Endodermal cell (in vitro differentiated cells): ENCODE results near the gene KITLG. TPM values are rescaled to one million over a fixed set of nuclear protein-coding genes. Genes with fewer than 3 reads are reported as not detected.

ENCODE experiments used
- DNase-seq: peaks from one replicate; pipeline ENCODE4 v3.0.0-alpha.2; 2017
- H3K27ac ChIP-seq: 2 replicates; pipeline ENCODE4 v1.5.1; 2013; ENCODE audit warnings: mild to moderate bottlenecking, low read depth, low read length, moderate library complexity
- H3K27me3 ChIP-seq: 2 replicates; pipeline ENCODE4 v1.6.1; 2013; ENCODE audit warnings: mild to moderate bottlenecking, low read length, moderate library complexity; ENCODE audit not compliant: insufficient read depth, control insufficient read depth, poor library complexity, severe bottlenecking
- H3K36me3 ChIP-seq: 2 replicates; pipeline ENCODE4 v1.7.0; 2013; ENCODE audit warnings: mild to moderate bottlenecking, low read length, moderate library complexity; ENCODE audit not compliant: control insufficient read depth, insufficient read depth
- H3K4me1 ChIP-seq: one replicate; pipeline ENCODE4 v1.7.0; 2013; ENCODE audit warnings: low read length; ENCODE audit not compliant: control insufficient read depth, insufficient read depth
- H3K4me3 ChIP-seq: 2 replicates; pipeline ENCODE4 v1.5.1; 2013; ENCODE audit warnings: mild to moderate bottlenecking, low read length, moderate library complexity
- H3K9ac ChIP-seq: 2 replicates; pipeline ENCODE4 v1.6.1; 2013; ENCODE audit warnings: mild to moderate bottlenecking, low read length, moderate library complexity; ENCODE audit not compliant: poor library complexity, severe bottlenecking; ENCODE audit errors: extremely low read depth
- H3K9me3 ChIP-seq: 2 replicates; pipeline ENCODE4 v1.6.1; 2013; ENCODE audit warnings: mild to moderate bottlenecking, low read length, moderate library complexity; ENCODE audit not compliant: control insufficient read depth
- H3K27ac Mint-ChIP-seq: 2 replicates; pipeline ENCODE4 v1.8.0; 2020; ENCODE audit warnings: mixed read lengths
- H3K27me3 Mint-ChIP-seq: 2 replicates; pipeline ENCODE4 v1.8.0; 2021; ENCODE audit warnings: mild to moderate bottlenecking, mixed read lengths; ENCODE audit not compliant: insufficient read depth
- H3K36me3 Mint-ChIP-seq: 2 replicates; pipeline ENCODE4 v1.8.0; 2020; ENCODE audit warnings: low read depth, mixed read lengths
- H3K4me1 Mint-ChIP-seq: 2 replicates; pipeline ENCODE4 v1.8.0; 2020; ENCODE audit warnings: mixed read lengths
- H3K4me3 Mint-ChIP-seq: 2 replicates; pipeline ENCODE4 v1.8.0; 2020; ENCODE audit warnings: mild to moderate bottlenecking, moderate library complexity, mixed read lengths
- H3K9me3 Mint-ChIP-seq: 2 replicates; pipeline ENCODE4 v1.8.0; 2020; ENCODE audit warnings: mild to moderate bottlenecking, mixed read lengths
- WGBS, 2 experiments: methylation state at CpG; one replicate each; pipeline versions ENCODE4 v1.1.5 to v1.1.7; 2013; ENCODE audit warnings: missing lambda C conversion rate in 2 of 2, mixed read lengths in 1 of 2; ENCODE audit not compliant: insufficient coverage in 1 of 2, insufficient read length in 1 of 2; 5-methylcytosine and 5-hydroxymethylcytosine counted together
- total RNA-seq, 2 donors: library from RNA; stranded (reverse); fragmentation: NEBNext Ultra II Directional in 1 of 2; extraction: Animal tissue kit (Norgen Biotek cat#: 25700) in 1 of 2; gene quantifications; 2 replicates in 1 of 2; 3 replicates in 1 of 2; pipeline ENCODE4 v1.2.1, GENCODE V29; 2021
- TF ChIP-seq, protein P1 (sequence below): fragments of 200-600 bp; sonication (generic); conservative IDR thresholded peaks from 2 replicates; pipeline ENCODE4 v1.5.0; 2021; ENCODE audit warnings: antibody characterized with exemption, mild to moderate bottlenecking

The KITLG gene
- total RNA-seq, 2 donors from 2014 or later, result 7.0 to 14.3 TPM

DNA sequence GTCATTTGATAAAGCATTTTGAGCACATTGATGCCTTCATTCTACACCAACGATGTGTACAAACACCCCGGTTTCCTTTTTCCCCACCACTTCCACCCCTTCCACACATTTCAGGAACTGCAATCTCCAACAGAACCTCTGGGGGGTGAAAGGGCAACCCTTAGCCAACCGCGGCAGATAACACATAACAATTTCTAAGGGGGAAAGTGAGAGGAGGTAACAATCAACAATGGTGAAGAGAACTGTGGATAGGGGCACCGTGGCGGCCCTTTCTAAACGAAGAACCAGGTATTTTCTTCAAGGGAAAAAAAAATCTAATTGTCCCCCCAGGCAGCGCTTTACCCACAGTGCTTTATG is 1.1 kb downstream of the KITLG start:
- TF ChIP-seq, protein P1, sequence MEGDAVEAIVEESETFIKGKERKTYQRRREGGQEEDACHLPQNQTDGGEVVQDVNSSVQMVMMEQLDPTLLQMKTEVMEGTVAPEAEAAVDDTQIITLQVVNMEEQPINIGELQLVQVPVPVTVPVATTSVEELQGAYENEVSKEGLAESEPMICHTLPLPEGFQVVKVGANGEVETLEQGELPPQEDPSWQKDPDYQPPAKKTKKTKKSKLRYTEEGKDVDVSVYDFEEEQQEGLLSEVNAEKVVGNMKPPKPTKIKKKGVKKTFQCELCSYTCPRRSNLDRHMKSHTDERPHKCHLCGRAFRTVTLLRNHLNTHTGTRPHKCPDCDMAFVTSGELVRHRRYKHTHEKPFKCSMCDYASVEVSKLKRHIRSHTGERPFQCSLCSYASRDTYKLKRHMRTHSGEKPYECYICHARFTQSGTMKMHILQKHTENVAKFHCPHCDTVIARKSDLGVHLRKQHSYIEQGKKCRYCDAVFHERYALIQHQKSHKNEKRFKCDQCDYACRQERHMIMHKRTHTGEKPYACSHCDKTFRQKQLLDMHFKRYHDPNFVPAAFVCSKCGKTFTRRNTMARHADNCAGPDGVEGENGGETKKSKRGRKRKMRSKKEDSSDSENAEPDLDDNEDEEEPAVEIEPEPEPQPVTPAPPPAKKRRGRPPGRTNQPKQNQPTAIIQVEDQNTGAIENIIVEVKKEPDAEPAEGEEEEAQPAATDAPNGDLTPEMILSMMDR, result peak; percentile 72

DNA sequence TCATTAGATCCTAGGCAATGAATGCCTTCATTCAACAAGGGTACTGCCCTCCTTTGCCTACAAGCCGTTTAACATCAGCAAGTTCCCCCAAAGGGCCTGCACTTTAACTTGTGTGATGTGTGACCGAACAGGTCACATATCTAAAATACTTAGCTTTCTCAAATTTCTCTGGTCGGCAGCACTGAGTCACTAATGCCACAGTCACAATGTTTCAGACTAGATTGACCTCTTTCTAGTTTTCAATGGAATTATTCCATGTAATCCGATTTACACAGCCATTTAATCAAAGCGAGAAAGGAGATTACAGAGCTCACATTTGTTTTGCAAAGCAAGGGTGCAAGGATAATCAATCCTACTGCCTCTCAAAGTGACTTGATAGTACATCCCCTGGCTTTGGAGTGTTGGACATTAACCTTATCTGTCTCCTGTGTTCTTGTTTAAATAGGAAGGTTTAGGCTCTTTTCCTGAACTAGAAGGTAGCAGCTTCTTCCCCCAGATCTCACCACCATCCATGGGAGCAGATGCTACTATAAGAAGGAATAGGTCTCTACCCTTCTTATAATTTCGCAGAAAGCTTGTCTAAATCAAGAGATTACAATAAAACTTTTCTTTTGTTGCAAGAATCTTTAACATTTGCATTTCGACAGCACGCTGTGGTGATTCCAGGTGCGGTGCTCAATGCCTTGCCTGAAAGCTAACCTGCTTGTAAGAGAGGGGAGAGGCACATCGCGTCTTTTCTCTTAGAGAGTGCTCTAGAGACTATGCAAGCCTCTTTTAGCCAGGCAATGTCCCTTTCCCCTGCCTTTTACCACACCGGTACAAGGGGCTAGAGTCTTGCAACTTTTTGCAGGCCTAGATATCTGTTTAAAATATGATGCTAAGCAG is 1.8 kb downstream of the KITLG start:
- H3K27ac ChIP-seq, result no peak overlapping the region
- H3K9me3 ChIP-seq, result no peaks in the 10 kb centered on the region
- WGBS, 2 experiments, result 9 to 14% methylated on average over 11 to 12 of the region's 12 CpGs
- TF ChIP-seq, protein P1, result no peak
- H3K36me3 ChIP-seq, result no peaks in the 10 kb centered on the region
- H3K27me3 ChIP-seq, result peaks cover 78% of the 10 kb centered on the region
- no peak overlapping the region for H3K27ac Mint-ChIP-seq
- H3K9me3 Mint-ChIP-seq, result no peaks in the 10 kb centered on the region
- peaks cover 5% of the 10 kb centered on the region for H3K4me1 ChIP-seq
- no peaks in the 10 kb centered on the region for H3K36me3 Mint-ChIP-seq
- H3K9ac ChIP-seq, result no peak overlapping the region
- H3K4me3 ChIP-seq, result peak overlapping the region; percentile 81
- peak; percentile 77 for DNase-seq
- H3K4me1 Mint-ChIP-seq, result peaks cover 36% of the 10 kb centered on the region
- peaks cover 62% of the 10 kb centered on the region for H3K27me3 Mint-ChIP-seq
- H3K4me3 Mint-ChIP-seq, result peak overlapping the region; percentile 84

More for the DNA sequence above, 1.1 kb downstream of the KITLG start:
- no peaks in the 10 kb centered on the region for H3K9me3 Mint-ChIP-seq
- Histone ChIP-seq H3K27ac (no peak overlapping the region), H3K9ac (no peak overlapping the region), H3K36me3 (no peaks in the 10 kb centered on the region), H3K4me1 (peaks cover 5% of the 10 kb centered on the region), H3K27me3 (peaks cover 72% of the 10 kb centered on the region), H3K4me3 (peak overlapping the region; percentile 81), H3K9me3 (no peaks in the 10 kb centered on the region)
- peak overlapping the region; percentile 84 for H3K4me3 Mint-ChIP-seq
- peak; percentile 85 for DNase-seq
- no peaks in the 10 kb centered on the region for H3K36me3 Mint-ChIP-seq
- 0% methylated on average over 2 to 8 of the region's 8 CpGs for WGBS, 2 experiments
- H3K27ac Mint-ChIP-seq, result no peak overlapping the region
- H3K27me3 Mint-ChIP-seq, result peaks cover 60% of the 10 kb centered on the region
- peaks cover 32% of the 10 kb centered on the region for H3K4me1 Mint-ChIP-seq

DNA sequence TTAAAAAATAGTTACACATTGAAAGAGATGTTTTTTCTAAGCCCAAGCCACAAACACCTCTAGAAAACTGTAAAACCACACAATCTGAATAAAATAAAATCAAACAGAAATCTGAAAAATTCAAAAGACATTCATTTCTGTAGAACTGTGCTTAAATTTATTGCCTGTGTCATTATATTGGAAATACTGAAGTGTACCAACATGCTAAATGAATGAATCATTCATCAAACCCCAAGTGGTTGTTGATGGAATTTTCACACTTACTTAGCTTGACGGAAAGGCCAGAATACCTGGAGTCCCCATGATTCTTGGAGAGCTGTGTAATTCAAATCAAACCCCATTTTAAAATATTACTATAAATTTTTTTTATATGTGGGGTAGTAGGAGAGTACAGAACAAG is 2.7 kb downstream of the KITLG start:
- no peak overlapping the region for H3K9ac ChIP-seq
- H3K27ac ChIP-seq, result no peak overlapping the region
- no peak for DNase-seq
- no peaks in the 10 kb centered on the region for H3K9me3 Mint-ChIP-seq
- no peaks in the 10 kb centered on the region for H3K36me3 ChIP-seq
- H3K27ac Mint-ChIP-seq, result no peak overlapping the region
- WGBS, 2 experiments, result 67% methylated on average over 1 of the region's 1 CpG; no CpG with 5 or more reads in 1 of the 2 experiments
- H3K4me3 Mint-ChIP-seq, result no peak overlapping the region
- no peaks in the 10 kb centered on the region for H3K36me3 Mint-ChIP-seq
- H3K27me3 ChIP-seq, result peaks cover 77% of the 10 kb centered on the region
- TF ChIP-seq, protein P1, result peak; percentile 56
- no peak overlapping the region for H3K4me3 ChIP-seq
- H3K4me1 Mint-ChIP-seq, result peaks cover 46% of the 10 kb centered on the region
- peaks cover 55% of the 10 kb centered on the region for H3K27me3 Mint-ChIP-seq
- H3K4me1 ChIP-seq, result peaks cover 5% of the 10 kb centered on the region
- H3K9me3 ChIP-seq, result no peaks in the 10 kb centered on the region
